Loucy (cell line): ENCODE measurements around the gene MYO1H.
"Not testable (repeated sequence)": the region's sequence is repeated elsewhere in the genome, so short reads cannot be mapped to it uniquely, and the experiment has no call there.

Experiments used
- H2AFZ ChIP-seq: fragments of 200-600 bp; sonication (generic); 2 replicates; pipeline ENCODE4 v1.6.0; 2016; ENCODE audit warnings: antibody characterized with exemption, mild to moderate bottlenecking, low read length, moderate library complexity
- H3F3A ChIP-seq: fragments of 200-600 bp; 2 replicates; pipeline ENCODE4 v1.6.0; 2016; ENCODE audit warnings: antibody characterized with exemption, low read depth, mild to moderate bottlenecking
- H3K27me3 ChIP-seq: fragments of 200-600 bp; sonication (generic); 2 replicates; pipeline ENCODE4 v1.6.1; 2014; ENCODE audit warnings: low read length, mild to moderate bottlenecking; ENCODE audit not compliant: insufficient read depth, poor library complexity, severe bottlenecking
- H3K36me3 ChIP-seq: fragments of 200-600 bp; sonication (generic); 2 replicates; pipeline ENCODE4 v1.6.1; 2016; ENCODE audit warnings: low read length; ENCODE audit not compliant: insufficient read depth
- H3K4me1 ChIP-seq: fragments of 200-600 bp; sonication (generic); 2 replicates; pipeline ENCODE4 v1.5.1; 2014; ENCODE audit warnings: low read length, mild to moderate bottlenecking; ENCODE audit not compliant: insufficient read depth, poor library complexity, severe bottlenecking
- H3K4me2 ChIP-seq: fragments of 200-600 bp; sonication (generic); 2 replicates; pipeline ENCODE4 v1.6.0; 2014; ENCODE audit warnings: antibody characterized with exemption, low read length, low read depth, mild to moderate bottlenecking; ENCODE audit not compliant: poor library complexity, severe bottlenecking
- H3K4me3 ChIP-seq: fragments of 200-600 bp; sonication (generic); 2 replicates; pipeline ENCODE4 v1.5.1; 2014; ENCODE audit warnings: low read length, mild to moderate bottlenecking, mixed read lengths; ENCODE audit not compliant: poor library complexity, severe bottlenecking
- H3K79me2 ChIP-seq: fragments of 200-600 bp; sonication (generic); 2 replicates; pipeline ENCODE4 v1.6.1; 2014; ENCODE audit warnings: low read length; ENCODE audit not compliant: insufficient read depth
- H3K9ac ChIP-seq: fragments of 200-600 bp; sonication (generic); 2 replicates; pipeline ENCODE4 v1.6.0; 2014; ENCODE audit warnings: mild to moderate bottlenecking, low read depth, low read length, moderate library complexity; ENCODE audit not compliant: poor library complexity, severe bottlenecking
- H3K9me2 ChIP-seq: fragments of 200-600 bp; sonication (generic); replicated peaks from 2 replicates; pipeline ENCODE4 v1.6.1; 2016; ENCODE audit warnings: low read depth, low read length, mixed read lengths
- H3K9me3 ChIP-seq: fragments of 200-600 bp; sonication (generic); 2 replicates; pipeline ENCODE4 v1.6.1; 2014; ENCODE audit warnings: mild to moderate bottlenecking, antibody characterized with exemption, low read length, low read depth; ENCODE audit not compliant: insufficient read depth
- H4K20me1 ChIP-seq: fragments of 200-600 bp; sonication (generic); 2 replicates; pipeline ENCODE4 v1.6.0; 2014; ENCODE audit warnings: antibody characterized with exemption, low read length, mild to moderate bottlenecking; ENCODE audit not compliant: insufficient read depth, poor library complexity, severe bottlenecking
- EZH2phosphoT487 ChIP-seq: fragments of 200-600 bp; IDR thresholded peaks from 2 replicates; pipeline ENCODE4 v1.6.1; 2018; ENCODE audit warnings: antibody characterized with exemption, mild to moderate bottlenecking, moderate library complexity, borderline replicate concordance
- TF ChIP-seq, protein P1 (sequence below): fragments of 200-600 bp; sonication (generic); conservative IDR thresholded peaks from 2 replicates; pipeline ENCODE4 v1.5.1; 2014; ENCODE audit warnings: mild to moderate bottlenecking, antibody characterized with exemption, low read length

MYO1H gene

GRCh38 chr12:109309381-109310246 lies 38.1 kb upstream of the MYO1H start:
- no peaks in the 10 kb centered on the region for H3K9me3 ChIP-seq
- no peaks in the 10 kb centered on the region for H3K27me3 ChIP-seq
- TF ChIP-seq, protein P1, sequence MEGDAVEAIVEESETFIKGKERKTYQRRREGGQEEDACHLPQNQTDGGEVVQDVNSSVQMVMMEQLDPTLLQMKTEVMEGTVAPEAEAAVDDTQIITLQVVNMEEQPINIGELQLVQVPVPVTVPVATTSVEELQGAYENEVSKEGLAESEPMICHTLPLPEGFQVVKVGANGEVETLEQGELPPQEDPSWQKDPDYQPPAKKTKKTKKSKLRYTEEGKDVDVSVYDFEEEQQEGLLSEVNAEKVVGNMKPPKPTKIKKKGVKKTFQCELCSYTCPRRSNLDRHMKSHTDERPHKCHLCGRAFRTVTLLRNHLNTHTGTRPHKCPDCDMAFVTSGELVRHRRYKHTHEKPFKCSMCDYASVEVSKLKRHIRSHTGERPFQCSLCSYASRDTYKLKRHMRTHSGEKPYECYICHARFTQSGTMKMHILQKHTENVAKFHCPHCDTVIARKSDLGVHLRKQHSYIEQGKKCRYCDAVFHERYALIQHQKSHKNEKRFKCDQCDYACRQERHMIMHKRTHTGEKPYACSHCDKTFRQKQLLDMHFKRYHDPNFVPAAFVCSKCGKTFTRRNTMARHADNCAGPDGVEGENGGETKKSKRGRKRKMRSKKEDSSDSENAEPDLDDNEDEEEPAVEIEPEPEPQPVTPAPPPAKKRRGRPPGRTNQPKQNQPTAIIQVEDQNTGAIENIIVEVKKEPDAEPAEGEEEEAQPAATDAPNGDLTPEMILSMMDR, result no peak
- no peak for TF ChIP-seq EZH2phosphoT487
- H3K4me3 ChIP-seq, result peak overlapping the region; percentile 80
- H4K20me1 ChIP-seq, result no peaks in the 10 kb centered on the region
- no peaks in the 10 kb centered on the region; the same call in 1 of the 2 replicates for H3K79me2 ChIP-seq
- H3K4me1 ChIP-seq, result peaks cover 50% of the 10 kb centered on the region
- H3F3A ChIP-seq, result peaks cover 13% of the 10 kb centered on the region; the same call in 1 of the 2 replicates
- peak overlapping the region; percentile 83 for H2AFZ ChIP-seq
- peak overlapping the region; percentile 76 for H3K9ac ChIP-seq
- no peaks in the 10 kb centered on the region for H3K36me3 ChIP-seq
- H3K9me2 ChIP-seq, result no peaks in the 10 kb centered on the region
- H3K4me2 ChIP-seq, result peak overlapping the region; percentile 83

- Histone ChIP-seq H3K9ac (peak overlapping the region; percentile 76), H4K20me1 (no peaks in the 10 kb centered on the region), H3K4me1 (peaks cover 50% of the 10 kb centered on the region), H2AFZ (peak overlapping the region; percentile 83), H3K9me3 (no peaks in the 10 kb centered on the region), H3K4me2 (peak overlapping the region; percentile 83), H3K27me3 (no peaks in the 10 kb centered on the region), H3K9me2 (no peaks in the 10 kb centered on the region), H3F3A (peaks cover 13% of the 10 kb centered on the region; the same call in 1 of the 2 replicates), H3K79me2 (no peaks in the 10 kb centered on the region; the same call in 1 of the 2 replicates), H3K4me3 (peak overlapping the region; percentile 80), H3K36me3 (no peaks in the 10 kb centered on the region)
- TF ChIP-seq, protein P1, result no peak
- TF ChIP-seq EZH2phosphoT487, result no peak
Observed at GRCh38 chr12:109310247-109311125, 37.2 kb upstream of the MYO1H start.

DNA sequence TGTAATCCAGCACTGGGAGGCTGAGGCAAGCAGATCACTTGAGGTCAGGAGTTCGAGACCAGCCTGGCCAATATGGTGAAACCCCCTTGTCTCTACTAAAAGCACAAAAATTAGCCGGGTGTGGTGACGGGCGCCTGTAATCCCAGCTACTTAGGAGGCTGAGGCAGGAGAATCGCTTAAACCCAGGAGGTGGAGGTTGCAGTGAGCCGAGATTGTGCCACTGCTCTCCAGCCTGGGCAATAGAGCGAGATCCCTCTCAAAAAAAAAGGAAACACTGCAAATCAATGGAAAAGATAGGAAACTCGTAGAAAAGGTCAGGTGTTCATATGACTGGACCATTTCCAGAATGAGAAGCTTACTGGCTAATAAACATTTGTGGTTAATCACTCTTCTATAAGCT lies 26.4 kb upstream of the MYO1H start:
- not testable (repeated sequence) for H4K20me1 ChIP-seq, H3K79me2 ChIP-seq, H3K4me3 ChIP-seq, H3K27me3 ChIP-seq, H3K4me2 ChIP-seq, H3K36me3 ChIP-seq, H3K9me3 ChIP-seq, H3K9ac ChIP-seq, H2AFZ ChIP-seq, H3K9me2 ChIP-seq, H3F3A ChIP-seq
- peaks cover 26% of the 10 kb centered on the region for H3K4me1 ChIP-seq
